HepG2 (cell line): Measurements from ENCODE around the gene TSC22D2. TPM values are rescaled to one million over a fixed set of nuclear protein-coding genes. Genes with fewer than 3 reads are reported as not detected.

Experiments
- ATAC-seq: fragments of 200-7000 bp; cut with Tn5 transposase; 3 replicates; pipeline ENCODE4 v1.9.1; 2020; ENCODE audit warnings: mild to moderate bottlenecking, moderate library complexity
- BruUV-seq: library from RNA; stranded (reverse); fragments of 400-500 nt; replicated peaks from 2 replicates; lab custom pipeline; 2021; lab: Mats Ljungman, UMichigan
- CTCF ChIA-PET: fragments of 300-600 bp; formaldehyde crosslinking; extraction: SDS; loops from one replicate; lab custom pipeline; 2021; ENCODE audit warnings: low total read pairs, inconsistent platforms, low intra/inter-chr PET ratio; lab: Yijun Ruan, JAX
- POLR2A ChIA-PET: fragments of 350-600 bp; sonication (Branson Sonifier 250); formaldehyde crosslinking; loops from one replicate; lab custom pipeline; 2020; ENCODE audit warnings: antibody characterized with exemption, inconsistent platforms; lab: Yijun Ruan, JAX
- DNase-seq: peaks from one replicate; pipeline ENCODE4 v3.0.0-alpha.2; 2015; ENCODE audit warnings: low spot score
- FAIRE-seq: peaks from 3 replicates; lab custom pipeline; 2011; peaks lifted over from hg19 to GRCh38; lab: Jason Lieb, UNC
- H2AFZ ChIP-seq: one replicate; pipeline ENCODE4 v1.6.1; 2011; ENCODE audit warnings: low read length, inconsistent platforms
- H3K27ac ChIP-seq: fragments of 300-600 bp; 3 replicates; pipeline ENCODE4 v1.8.0; 2011; ENCODE audit warnings: mixed run types, mild to moderate bottlenecking, mixed read lengths, low read length, inconsistent platforms; ENCODE audit not compliant: insufficient read depth; ENCODE audit errors: extremely low read length
- H3K27me3 ChIP-seq, 2 experiments: fragments of 200-600 bp in 1 of 2; 2 replicates in 1 of 2; 3 replicates in 1 of 2; pipeline versions ENCODE4 v1.6.0 to v1.8.0; 2011; ENCODE audit warnings: low read length in 2 of 2, mild to moderate bottlenecking in 2 of 2, moderate library complexity in 2 of 2, inconsistent platforms in 1 of 2; ENCODE audit not compliant: insufficient read depth in 2 of 2, control insufficient read depth in 1 of 2
- H3K36me3 ChIP-seq, 2 experiments: fragments of 200-600 bp in 1 of 2; replicated peaks in 1 of 2; 2 replicates in 1 of 2; 3 replicates in 1 of 2; pipeline versions ENCODE4 v1.5.1 to v1.8.0; 2011; ENCODE audit warnings: low read length in 2 of 2, inconsistent platforms in 1 of 2; ENCODE audit not compliant: insufficient read depth in 2 of 2, control insufficient read depth in 1 of 2
- H3K4me1 ChIP-seq: 2 replicates; pipeline ENCODE4 v1.5.1; 2012; ENCODE audit warnings: low read length, inconsistent platforms; ENCODE audit not compliant: insufficient read depth
- H3K4me2 ChIP-seq: 2 replicates; pipeline ENCODE4 v1.6.0; 2011; ENCODE audit warnings: low read depth, low read length, inconsistent platforms
- H3K4me3 ChIP-seq, 3 experiments: fragments of 200-600 bp in 1 of 3; sonication (generic), shearing (Covaris generic) in 1 of 3; replicated peaks in 1 of 3; 2 replicates each; pipeline ENCODE4 v1.5.1; 2011 to 2016; ENCODE audit warnings: low read length in 3 of 3, inconsistent platforms in 2 of 3, low read depth in 2 of 3, mild to moderate bottlenecking in 2 of 3, control low read depth in 1 of 3, mixed read lengths in 1 of 3; ENCODE audit not compliant: insufficient read depth in 1 of 3
- H3K79me2 ChIP-seq: one replicate; pipeline ENCODE4 v1.6.1; 2011; ENCODE audit warnings: low read length, inconsistent platforms; ENCODE audit not compliant: insufficient read depth
- H3K9ac ChIP-seq: 2 replicates; pipeline ENCODE4 v1.6.0; 2011; ENCODE audit warnings: mild to moderate bottlenecking, low read depth, low read length, inconsistent platforms; ENCODE audit not compliant: insufficient read depth
- H3K9me3 ChIP-seq: 2 replicates; pipeline ENCODE4 v1.5.1; 2012; ENCODE audit warnings: mild to moderate bottlenecking, low read length
- H4K20me1 ChIP-seq: 2 replicates; pipeline ENCODE4 v1.6.0; 2011; ENCODE audit warnings: inconsistent platforms, mild to moderate bottlenecking, low read length, moderate library complexity; ENCODE audit not compliant: insufficient read depth
- BORCS8-MEF2B ChIP-seq: sonication (generic); formaldehyde crosslinking; IDR thresholded peaks from 2 replicates; pipeline ENCODE4 v1.8.0; 2022; ENCODE audit warnings: mild to moderate bottlenecking, missing genetic modification reagents
- GABPB1 ChIP-seq: IDR thresholded peaks from 2 replicates; pipeline ENCODE4 v1.6.1; 2016; ENCODE audit warnings: mild to moderate bottlenecking, missing genetic modification reagents, moderate library complexity, missing compliant biosample characterization
- KLF11 ChIP-seq: IDR thresholded peaks from 2 replicates; pipeline ENCODE4 v1.6.1; 2016; ENCODE audit warnings: missing compliant biosample characterization
- TBX2 ChIP-seq: sonication (generic); formaldehyde crosslinking; IDR thresholded peaks from 2 replicates; pipeline ENCODE4 v1.5.0; 2020; ENCODE audit warnings: missing genetic modification reagents, mild to moderate bottlenecking, borderline replicate concordance
- ZNF235 ChIP-seq: sonication (generic); formaldehyde crosslinking; IDR thresholded peaks from 2 replicates; pipeline ENCODE4 v1.8.1; 2023; ENCODE audit warnings: mild to moderate bottlenecking, missing genetic modification reagents, borderline replicate concordance
- ZNF556 ChIP-seq: sonication (generic); formaldehyde crosslinking; IDR thresholded peaks from 2 replicates; pipeline ENCODE4 v1.4.0; 2020; ENCODE audit warnings: mild to moderate bottlenecking, missing genetic modification reagents, borderline replicate concordance
- ZNF772 ChIP-seq: sonication (generic); formaldehyde crosslinking; IDR thresholded peaks from 2 replicates; pipeline ENCODE4 v1.5.0; 2020; ENCODE audit warnings: mild to moderate bottlenecking, missing genetic modification reagents
- ZNF781 ChIP-seq: sonication (generic); formaldehyde crosslinking; IDR thresholded peaks from 2 replicates; pipeline ENCODE4 v1.5.1; 2020; ENCODE audit warnings: borderline replicate concordance, mild to moderate bottlenecking, missing genetic modification reagents; ENCODE audit errors: not compliant biosample characterization
- WGBS: methylation state at CpG from one replicate; pipeline ENCODE4 v1.1.6; 2017; ENCODE audit warnings: low lambda C conversion rate; 5-methylcytosine and 5-hydroxymethylcytosine counted together
- in situ Hi-C: cut with HindIII; loops from 2 replicates; pipeline ENCODE4 v1.10.0; 2017; ENCODE audit warnings: low pct_unique_long_range_greater_than_20kb; ENCODE audit not compliant: extremely low pct_ligation_motif_present
- intact Hi-C: fragments of 100-400 bp; cut with micrococcal nuclease; formaldehyde crosslinking; loops from one replicate; pipeline ENCODE4 v1.10.0; 2022; ENCODE audit not compliant: unreplicated experiment
- polyA plus RNA-seq, 8 experiments: library from polyadenylated mRNA; depleted of rRNA in 3 of 8; stranded (reverse) in 7 of 8; unstranded in 1 of 8; fragments of >200 nt; fragmentation: Illumina TruSeq in 4 of 8; extraction: Trizol in 4 of 8; gene quantifications; 2 replicates each; pipeline versions ENCODE4 v1.2.1 to v1.2.3, GENCODE V29; 2011 to 2016; ENCODE audit warnings: low read depth in 4 of 8, missing spikeins in 1 of 8, mixed read lengths in 1 of 8; ENCODE audit not compliant: insufficient read depth in 1 of 8
- total RNA-seq, 5 experiments: library from RNA; depleted of rRNA; stranded (reverse); fragments of >200 nt; fragmentation: Illumina TruSeq; extraction: Trizol; gene quantifications; 2 replicates each; pipeline ENCODE4 v1.2.3, GENCODE V29; 2016; ENCODE audit warnings: low read depth in 1 of 5
- TF ChIP-seq, protein P1 (sequence below): sonication (generic); formaldehyde crosslinking; conservative IDR thresholded peaks from 2 replicates; pipeline ENCODE4 v1.8.1; 2023; ENCODE audit warnings: missing genetic modification reagents

TSC22D2 gene
- total and polyA plus RNA-seq, 2 of the 13 experiments (the other 11 are each of a cell fraction or from before 2014, with no cell fraction given), result 4.6 to 8.2 TPM

GRCh38 chr3:150451329-150452048 is 43.4 kb downstream of the TSC22D2 start:
- H3K4me2 ChIP-seq, result no peak overlapping the region
- TF ChIP-seq ZNF556 (CRISPR knock-in tag) (no peak), ZNF772 (CRISPR knock-in tag) (no peak), GABPB1 (no peak), BORCS8-MEF2B (no peak), TBX2 (CRISPR knock-in tag) (no peak), KLF11 (CRISPR knock-in tag) (no peak), ZNF235 (no peak), ZNF781 (CRISPR knock-in tag) (no peak)
- TF ChIP-seq, protein P1, sequence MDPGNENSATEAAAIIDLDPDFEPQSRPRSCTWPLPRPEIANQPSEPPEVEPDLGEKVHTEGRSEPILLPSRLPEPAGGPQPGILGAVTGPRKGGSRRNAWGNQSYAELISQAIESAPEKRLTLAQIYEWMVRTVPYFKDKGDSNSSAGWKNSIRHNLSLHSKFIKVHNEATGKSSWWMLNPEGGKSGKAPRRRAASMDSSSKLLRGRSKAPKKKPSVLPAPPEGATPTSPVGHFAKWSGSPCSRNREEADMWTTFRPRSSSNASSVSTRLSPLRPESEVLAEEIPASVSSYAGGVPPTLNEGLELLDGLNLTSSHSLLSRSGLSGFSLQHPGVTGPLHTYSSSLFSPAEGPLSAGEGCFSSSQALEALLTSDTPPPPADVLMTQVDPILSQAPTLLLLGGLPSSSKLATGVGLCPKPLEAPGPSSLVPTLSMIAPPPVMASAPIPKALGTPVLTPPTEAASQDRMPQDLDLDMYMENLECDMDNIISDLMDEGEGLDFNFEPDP (CRISPR knock-in tag), result no peak

More at GRCh38 chr3:150451329-150452048, 43.4 kb downstream of the TSC22D2 start:
- DNase-seq (no peak), FAIRE-seq (no peak), ATAC-seq (no peak)
- POLR2A ChIA-PET, result no interaction called here
- Histone ChIP-seq H3K27me3 (no peaks in the 10 kb centered on the region), H3K79me2 (peaks cover 8% of the 10 kb centered on the region), H3K4me3 (no peak overlapping the region), H3K36me3 (peaks cover 0 to 2% of the 10 kb centered on the region in 2 experiments; a peak in 1 of 5 replicates), H3K27ac (no peak overlapping the region), H4K20me1 (peaks cover 6% of the 10 kb centered on the region; the same call in 1 of the 2 replicates), H3K9ac (no peak overlapping the region), H3K4me1 (peaks cover 4% of the 10 kb centered on the region; the same call in 1 of the 2 replicates), H3K9me3 (no peaks in the 10 kb centered on the region), H2AFZ (no peak overlapping the region)
- CTCF ChIA-PET, result no interaction called here
- intact Hi-C loops (no loop called here), in situ Hi-C loops (no loop called here)
- WGBS, result 96% methylated on average over 1 of the region's 1 CpG
- no TSS peak for BruUV-seq
